ENCODE results near the gene GDPD1. TPM values are rescaled to one million over a fixed set of nuclear protein-coding genes. Genes with fewer than 3 reads are reported as not detected.

Gene GDPD1
- total RNA-seq, 1 experiment from 2014 or later: 2.6 TPM

- no peak overlapping the region for H3K4me2 ChIP-seq (ENCODE audit: insufficient read depth, insufficient read length, low read length)
- Mint-ChIP-seq H3K36me3 (ENCODE audit: insufficient read depth in 1 of 3, low read depth in 3 of 3) (no peaks in the 10 kb centered on the region; a peak in 1 of 7 replicates), H3K4me3 (no peak overlapping the region), H3K4me1 (no peaks in the 10 kb centered on the region), H3K27ac (no peak overlapping the region), H3K27me3 (ENCODE audit: low read depth) (no peaks in the 10 kb centered on the region), H3K9me3 (no peaks in the 10 kb centered on the region)
- H3K14ac ChIP-seq (ENCODE audit: insufficient read depth, low read length): no peak overlapping the region
- H3K9me3 ChIP-seq (ENCODE audit: control insufficient read depth, low read depth, low read length): no peaks in the 10 kb centered on the region
- H3K56ac ChIP-seq (ENCODE audit: insufficient read length, low read depth, low read length): no peak overlapping the region
- H3K27ac ChIP-seq (ENCODE audit: insufficient read length, low read depth, low read length): no peak overlapping the region
- no peak overlapping the region for H4K91ac ChIP-seq (ENCODE audit: insufficient read length, low read depth, low read length)
- H4K20me1 ChIP-seq (ENCODE audit: control insufficient read depth, insufficient read depth, insufficient read length): no peaks in the 10 kb centered on the region
- H3K4ac ChIP-seq (ENCODE audit: low read depth, low read length): no peak overlapping the region
- H3K79me2 ChIP-seq (ENCODE audit: insufficient read depth, low read length): no peaks in the 10 kb centered on the region
- no peak overlapping the region for H4K8ac ChIP-seq (replicated peaks; ENCODE audit: insufficient read length, low read depth, low read length)
- H3K23me2 ChIP-seq (ENCODE audit: insufficient read length, low read depth, low read length, poor library complexity, severe bottlenecking): no peaks in the 10 kb centered on the region
- no peak overlapping the region for H4K5ac ChIP-seq (ENCODE audit: insufficient read length, low read depth, low read length)
- no peak overlapping the region for H2BK12ac ChIP-seq (ENCODE audit: insufficient read length, low read depth, low read length)
- H3K18ac ChIP-seq (ENCODE audit: insufficient read length, low read depth, low read length): no peak overlapping the region
- H3K9ac ChIP-seq (ENCODE audit: extremely low read depth, insufficient read length, low read length): no peak overlapping the region
- H3T11ph ChIP-seq (ENCODE audit: low read length): no peak overlapping the region
- WGBS (ENCODE audit: extremely low coverage, insufficient read length, low lambda C conversion rate): no CpG with 5 or more reads among the region's 2 CpGs
- no peaks in the 10 kb centered on the region for H3K27me3 ChIP-seq (ENCODE audit: insufficient read depth, low read length)
- H2BK20ac ChIP-seq (ENCODE audit: low read depth, low read length, poor library complexity, severe bottlenecking): no peak overlapping the region
- H2BK15ac ChIP-seq (ENCODE audit: low read depth, low read length): no peak overlapping the region
- no peak overlapping the region for H2AFZ ChIP-seq (ENCODE audit: low read length)
- H3K79me1 ChIP-seq (ENCODE audit: insufficient read depth, low read depth, low read length, poor library complexity, severe bottlenecking): no peaks in the 10 kb centered on the region
- H2BK120ac ChIP-seq (ENCODE audit: low read depth, low read length, poor library complexity, severe bottlenecking): no peak overlapping the region
- no peak for DNase-seq
- H3K23ac ChIP-seq (ENCODE audit: insufficient read length, low read depth, low read length): no peak overlapping the region
- H3K4me1 ChIP-seq (ENCODE audit: insufficient read depth, low read length): no peaks in the 10 kb centered on the region
- no peak overlapping the region for H2BK5ac ChIP-seq (ENCODE audit: insufficient read length, low read length)
- TF ChIP-seq CTCF (conservative IDR thresholded peaks at IDR 0.05): no peak
- H2AK5ac ChIP-seq (ENCODE audit: insufficient read length, low read length): no peak overlapping the region
These were observed 18.6 kb downstream of the GDPD1 start for GRCh38 chr17:59238906-59239305.
